ENCODE data around the gene PNMA3. TPM values are rescaled to one million over a fixed set of nuclear protein-coding genes. Genes with fewer than 3 reads are reported as not detected.
"Not testable (repeated sequence)": the region's sequence is repeated elsewhere in the genome, so short reads cannot be mapped to it uniquely, and the experiment has no call there.

The PNMA3 gene
- not detected in 2 replicates for total RNA-seq (2022)
- not detected for Bru-seq, nascent RNA
- BruChase-seq, experiment 1, labeled RNA remaining after a 6-hour chase, result not detected
- not detected for BruChase-seq, experiment 2, labeled RNA remaining after a 2-hour chase
- long read RNA-seq, result 0 reads

GRCh38 chrX:153055871-153056749 is at the start of gene PNMA3:
Gene PNMA3 (plus strand): TSS chrX:153056470. CDS start chrX:153057056, 586 bp downstream.
- H3K4me1 Mint-ChIP-seq (ENCODE audit: low read depth, unreplicated experiment), result no peaks in the 10 kb centered on the region
- no peak within 1 kb of the TSS for H3K4me3 Mint-ChIP-seq (ENCODE audit: low read depth, unreplicated experiment)

GRCh38 chrX:153017174-153017573 is 39.1 kb upstream of the PNMA3 start:
- H3K27ac Mint-ChIP-seq (ENCODE audit: unreplicated experiment); H3K9me3 Mint-ChIP-seq (ENCODE audit: low read depth, unreplicated experiment); H3K4me3 Mint-ChIP-seq (ENCODE audit: low read depth, unreplicated experiment); CTCF ChIA-PET; BruUV-seq (replicated peaks); H3K4me1 Mint-ChIP-seq (ENCODE audit: low read depth, unreplicated experiment); DNase-seq; H3K36me3 Mint-ChIP-seq (ENCODE audit: insufficient read depth, unreplicated experiment); intact Hi-C loops (cut with micrococcal nuclease; ENCODE audit: unreplicated experiment): not testable (repeated sequence)
- H3K27me3 Mint-ChIP-seq (ENCODE audit: unreplicated experiment), result peaks cover 74% of the 10 kb centered on the region

More at GRCh38 chrX:153055871-153056749, at the start of gene PNMA3:
- Mint-ChIP-seq H3K27ac (ENCODE audit: unreplicated experiment) (no peak within 1 kb of the TSS), H3K27me3 (ENCODE audit: unreplicated experiment) (peaks cover 45% of the 10 kb centered on the region), H3K9me3 (ENCODE audit: low read depth, unreplicated experiment) (no peaks in the 10 kb centered on the region), H3K36me3 (ENCODE audit: insufficient read depth, unreplicated experiment) (no peaks in the 10 kb centered on the region)
- no TSS peak for BruUV-seq (replicated peaks)
- CTCF ChIA-PET, result no interaction called here
- DNase-seq, result no peak
- intact Hi-C loops (cut with micrococcal nuclease; ENCODE audit: unreplicated experiment), result no loop called here
- TF ChIP-seq CTCF (IDR thresholded peaks at IDR 0.05; ENCODE audit: unreplicated experiment), result no peak

GRCh38 chrX:153019166-153019565 is 37.1 kb upstream of the PNMA3 start:
- DNase-seq, result no peak
- BruUV-seq (replicated peaks), result no TSS peak
- Mint-ChIP-seq H3K4me3 (ENCODE audit: low read depth, unreplicated experiment) (no peak overlapping the region), H3K4me1 (ENCODE audit: low read depth, unreplicated experiment) (no peaks in the 10 kb centered on the region), H3K9me3 (ENCODE audit: low read depth, unreplicated experiment) (no peaks in the 10 kb centered on the region), H3K36me3 (ENCODE audit: insufficient read depth, unreplicated experiment) (no peaks in the 10 kb centered on the region), H3K27me3 (ENCODE audit: unreplicated experiment) (peaks cover 58% of the 10 kb centered on the region), H3K27ac (ENCODE audit: unreplicated experiment) (no peak overlapping the region)
- CTCF ChIA-PET, result no interaction called here
- no peak for TF ChIP-seq CTCF (IDR thresholded peaks at IDR 0.05; ENCODE audit: unreplicated experiment)
- intact Hi-C loops (cut with micrococcal nuclease; ENCODE audit: unreplicated experiment), result no loop called here

GRCh38 chrX:153026501-153026900 is 29.8 kb upstream of the PNMA3 start:
- H3K27ac Mint-ChIP-seq (ENCODE audit: unreplicated experiment); BruUV-seq (replicated peaks); H3K4me1 Mint-ChIP-seq (ENCODE audit: low read depth, unreplicated experiment); H3K36me3 Mint-ChIP-seq (ENCODE audit: insufficient read depth, unreplicated experiment); H3K4me3 Mint-ChIP-seq (ENCODE audit: low read depth, unreplicated experiment); DNase-seq; H3K9me3 Mint-ChIP-seq (ENCODE audit: low read depth, unreplicated experiment); intact Hi-C loops (cut with micrococcal nuclease; ENCODE audit: unreplicated experiment); CTCF ChIA-PET: not testable (repeated sequence)
- peaks cover 35% of the 10 kb centered on the region for H3K27me3 Mint-ChIP-seq (ENCODE audit: unreplicated experiment)

GRCh38 chrX:153028487-153028886 is 27.8 kb upstream of the PNMA3 start:
- H3K36me3 Mint-ChIP-seq (ENCODE audit: insufficient read depth, unreplicated experiment); H3K4me3 Mint-ChIP-seq (ENCODE audit: low read depth, unreplicated experiment); CTCF ChIA-PET; H3K27ac Mint-ChIP-seq (ENCODE audit: unreplicated experiment); DNase-seq; H3K4me1 Mint-ChIP-seq (ENCODE audit: low read depth, unreplicated experiment); H3K9me3 Mint-ChIP-seq (ENCODE audit: low read depth, unreplicated experiment); BruUV-seq (replicated peaks); intact Hi-C loops (cut with micrococcal nuclease; ENCODE audit: unreplicated experiment): not testable (repeated sequence)
- peaks cover 32% of the 10 kb centered on the region for H3K27me3 Mint-ChIP-seq (ENCODE audit: unreplicated experiment)

Data from Calu3 (cell line).